Thyroid gland (tissue), 4 donors: ENCODE data around the gene GYPA. TPM values are rescaled to one million over a fixed set of nuclear protein-coding genes. Genes with fewer than 3 reads are reported as not detected.

Experiments used
- DNase-seq, 2 donors: peaks; one replicate each; pipeline ENCODE4 v3.0.0-alpha.2; 2019
- H3K27ac ChIP-seq, 3 donors: fragments of 200-600 bp; sonication (generic); 1 replicate in 2 of 3; 2 replicates in 1 of 3; pipeline ENCODE4 v1.5.1; 2016 to 2019; ENCODE audit warnings: mild to moderate bottlenecking in 1 of 3, moderate library complexity in 1 of 3
- H3K27me3 ChIP-seq: fragments of 200-600 bp; sonication (generic); one replicate; pipeline ENCODE4 v1.5.1; 2019
- H3K36me3 ChIP-seq, 2 donors: fragments of 200-600 bp; sonication (generic); one replicate each; pipeline ENCODE4 v1.5.1; 2016 to 2019
- H3K4me1 ChIP-seq, 2 donors: fragments of 200-600 bp; sonication (generic); one replicate each; pipeline ENCODE4 v1.5.1; 2017 to 2019
- H3K4me3 ChIP-seq, 3 donors: fragments of 200-600 bp; sonication (generic); replicated peaks in 1 of 3; 1 replicate in 2 of 3; 2 replicates in 1 of 3; pipeline ENCODE4 v1.5.1; 2016; ENCODE audit warnings: mild to moderate bottlenecking in 1 of 3
- H3K9me3 ChIP-seq: fragments of 200-600 bp; sonication (generic); one replicate; pipeline ENCODE4 v1.5.1; 2017
- CTCF ChIP-seq, 6 experiments: fragments of 200-600 bp in 3 of 6; fragments of 450-650 bp in 3 of 6; sonication (generic) in 3 of 6; IDR thresholded peaks; one replicate each; pipeline ENCODE4 v1.5.1; 2016 to 2019; ENCODE audit warnings: antibody characterized with exemption in 6 of 6, mild to moderate bottlenecking in 2 of 6, inconsistent platforms in 1 of 6, moderate library complexity in 1 of 6
- POLR2A ChIP-seq, 2 donors: fragments of 450-650 bp; IDR thresholded peaks; one replicate each; pipeline ENCODE4 v1.6.1; 2017; ENCODE audit warnings: antibody characterized with exemption in 2 of 2, mild to moderate bottlenecking in 2 of 2, moderate library complexity in 1 of 2
- WGBS, 2 donors: methylation state at CpG; one replicate each; pipeline ENCODE4 v1.1.5; 2017; 5-methylcytosine and 5-hydroxymethylcytosine counted together
- intact Hi-C: fragments of 100-400 bp; cut with DNase I; formaldehyde crosslinking; loops from one replicate; pipeline ENCODE4 v1.15.1; 2023
- total RNA-seq, 4 donors: library from RNA; depleted of rRNA; stranded (reverse); fragments of >200 nt; gene quantifications; one replicate each; pipeline ENCODE4 v1.2.3, GENCODE V29; 2016

GYPA gene
- total RNA-seq, 4 donors from 2014 or later, result not detected

GRCh38 chr4:144181391-144181790, 40.9 kb upstream of the GYPA start:
- Histone ChIP-seq H3K9me3 (no peaks in the 10 kb centered on the region), H3K4me3 (no peak overlapping the region), H3K36me3 (no peaks in the 10 kb centered on the region), H3K27ac (no peak overlapping the region), H3K27me3 (no peaks in the 10 kb centered on the region), H3K4me1 (no peaks in the 10 kb centered on the region)
- intact Hi-C loops, result no loop called here
- DNase-seq, result no peak
- TF ChIP-seq POLR2A (IDR thresholded peaks at IDR 0.05) (no peak), CTCF (IDR thresholded peaks at IDR 0.05) (no peak)
- 79 to 85% methylated on average over 8 of the region's 8 CpGs for WGBS, 2 donors

GRCh38 chr4:144179152-144179739, 38.7 kb upstream of the GYPA start:
- no peak for DNase-seq
- peaks cover 0 to 5% of the 10 kb centered on the region in 2 donors for H3K4me1 ChIP-seq

GRCh38 chr4:144178414-144178813, 37.9 kb upstream of the GYPA start:
- intact Hi-C loops, result no loop called here
- no peaks in the 10 kb centered on the region for H3K36me3 ChIP-seq
- H3K4me3 ChIP-seq, result no peak overlapping the region
- TF ChIP-seq CTCF (IDR thresholded peaks at IDR 0.05), result no peak
- TF ChIP-seq POLR2A (IDR thresholded peaks at IDR 0.05), result no peak
- H3K27ac ChIP-seq, result no peak overlapping the region
- DNase-seq, result no peak
- 27 to 33% methylated on average over 2 of the region's 2 CpGs for WGBS, 2 donors
- no peaks in the 10 kb centered on the region for H3K9me3 ChIP-seq
- no peaks in the 10 kb centered on the region for H3K27me3 ChIP-seq
- H3K4me1 ChIP-seq, result peaks cover 0 to 5% of the 10 kb centered on the region in 2 donors

More at GRCh38 chr4:144179152-144179739, 38.7 kb upstream of the GYPA start:
- intact Hi-C loops, result no loop called here
- Histone ChIP-seq H3K9me3 (no peaks in the 10 kb centered on the region), H3K4me3 (no peak overlapping the region), H3K27me3 (no peaks in the 10 kb centered on the region), H3K36me3 (no peaks in the 10 kb centered on the region), H3K27ac (no peak overlapping the region)
- TF ChIP-seq POLR2A (IDR thresholded peaks at IDR 0.05) (no peak), CTCF (IDR thresholded peaks at IDR 0.05) (no peak)
- WGBS, 2 donors, result 93 to 94% methylated on average over 1 of the region's 1 CpG

GRCh38 chr4:144176476-144176875, 36.0 kb upstream of the GYPA start:
- no peak for DNase-seq
- Histone ChIP-seq H3K9me3 (no peaks in the 10 kb centered on the region), H3K27me3 (no peaks in the 10 kb centered on the region), H3K36me3 (no peaks in the 10 kb centered on the region), H3K27ac (no peak overlapping the region), H3K4me1 (peaks cover 0 to 5% of the 10 kb centered on the region in 2 donors), H3K4me3 (no peak overlapping the region)
- intact Hi-C loops, result no loop called here
- TF ChIP-seq POLR2A (IDR thresholded peaks at IDR 0.05), result no peak
- TF ChIP-seq CTCF (IDR thresholded peaks at IDR 0.05), result no peak
- 48 to 64% methylated on average over 1 of the region's 1 CpG for WGBS, 2 donors

GRCh38 chr4:144174401-144175067, 34.0 kb upstream of the GYPA start:
- H3K27me3 ChIP-seq, result no peaks in the 10 kb centered on the region
- WGBS, 2 donors, result 2 to 3% methylated on average over 5 of the region's 5 CpGs
- intact Hi-C loops, result no loop called here
- no peaks in the 10 kb centered on the region for H3K9me3 ChIP-seq
- H3K4me1 ChIP-seq, result peaks cover 0 to 5% of the 10 kb centered on the region in 2 donors
- no peak for TF ChIP-seq POLR2A (IDR thresholded peaks at IDR 0.05)
- peak in 4 of 6 experiments; percentile 27 to 58 (median 52) for TF ChIP-seq CTCF (IDR thresholded peaks at IDR 0.05)
- H3K36me3 ChIP-seq, result no peaks in the 10 kb centered on the region
- DNase-seq, result peak in 1 of 2 donors; percentile 4
- no peak overlapping the region for H3K4me3 ChIP-seq
- H3K27ac ChIP-seq, result no peak overlapping the region
